GM19463 (cell line): Measurements from ENCODE around the gene RNF31.

Experiments
- ATAC-seq: cut with Tn5 transposase; IDR thresholded peaks from one replicate; pipeline ENCODE4 v1.9.1; 2021; ENCODE audit warnings: mild to moderate bottlenecking, moderate library complexity; ENCODE audit not compliant: unreplicated experiment

Gene RNF31

GRCh38 chr14:24137529-24138395 lies 9.5 kb upstream of the RNF31 start:
- ATAC-seq = no peak

GRCh38 chr14:24138396-24139271 lies 8.7 kb upstream of the RNF31 start:
- no peak for ATAC-seq

DNA sequence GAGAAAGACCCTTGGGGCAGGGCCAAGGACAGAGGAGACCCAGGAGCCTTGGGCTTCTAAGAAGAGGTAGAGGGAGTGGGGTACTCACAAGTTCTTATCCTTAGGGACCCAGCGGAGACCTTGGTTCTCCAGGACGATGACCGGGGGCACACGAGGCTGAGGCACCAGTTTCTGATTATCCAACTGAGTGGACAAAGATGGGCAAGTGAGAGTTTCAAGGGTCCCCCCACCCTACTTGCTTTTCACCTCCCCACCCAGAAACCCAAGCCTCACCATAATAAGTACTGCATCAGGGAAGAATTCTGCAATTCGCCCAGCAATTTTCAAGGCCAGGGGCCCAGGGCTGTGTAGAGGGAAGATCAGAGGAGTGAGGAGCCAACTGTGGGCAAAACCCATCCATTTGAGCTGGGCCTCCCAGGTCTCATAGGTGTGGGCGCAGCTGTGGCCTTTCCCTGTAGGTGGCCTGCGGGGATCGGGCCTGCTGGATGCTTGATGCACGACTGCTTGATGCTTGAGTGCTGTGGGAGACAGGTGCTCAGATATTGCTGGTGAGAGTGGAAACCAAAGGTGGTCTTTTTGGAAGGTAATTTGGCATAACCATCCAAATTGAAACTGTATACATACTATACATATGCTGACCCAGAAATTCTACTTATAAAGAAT lies 7.9 kb upstream of the RNF31 start:
- ATAC-seq = no peak

- ATAC-seq = peak; percentile 87
Measured at GRCh38 chr14:24141097-24141880, 6.0 kb upstream of the RNF31 start, which contains the start of gene EMC9. Gene EMC9, minus strand, starts transcription at chr14:24141591. Its CDS starts 287 bp downstream, at chr14:24141304.

GRCh38 chr14:24143511-24143910 lies 3.8 kb upstream of the RNF31 start:
- no peak for ATAC-seq

DNA sequence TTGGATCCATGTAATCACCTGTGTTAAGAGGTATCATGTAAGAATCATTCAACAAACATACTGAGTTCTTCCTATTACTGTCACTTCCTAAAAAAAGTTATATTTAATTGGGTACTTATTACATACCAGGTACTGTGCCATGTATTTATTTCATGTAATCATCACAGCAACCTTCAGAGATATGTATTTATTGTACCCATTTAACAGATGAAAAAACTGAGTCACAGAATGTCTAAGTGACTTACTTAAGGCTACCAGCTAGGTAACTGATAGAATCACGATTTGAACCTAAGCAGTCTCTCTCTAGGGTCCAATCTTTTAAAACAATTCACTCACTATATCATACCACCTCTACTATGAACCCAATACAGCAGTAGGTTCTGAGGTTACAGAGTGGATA lies 2.8 kb upstream of the RNF31 start:
- ATAC-seq = no peak

GRCh38 chr14:24145219-24145618 lies 2.1 kb upstream of the RNF31 start:
- ATAC-seq = no peak

DNA sequence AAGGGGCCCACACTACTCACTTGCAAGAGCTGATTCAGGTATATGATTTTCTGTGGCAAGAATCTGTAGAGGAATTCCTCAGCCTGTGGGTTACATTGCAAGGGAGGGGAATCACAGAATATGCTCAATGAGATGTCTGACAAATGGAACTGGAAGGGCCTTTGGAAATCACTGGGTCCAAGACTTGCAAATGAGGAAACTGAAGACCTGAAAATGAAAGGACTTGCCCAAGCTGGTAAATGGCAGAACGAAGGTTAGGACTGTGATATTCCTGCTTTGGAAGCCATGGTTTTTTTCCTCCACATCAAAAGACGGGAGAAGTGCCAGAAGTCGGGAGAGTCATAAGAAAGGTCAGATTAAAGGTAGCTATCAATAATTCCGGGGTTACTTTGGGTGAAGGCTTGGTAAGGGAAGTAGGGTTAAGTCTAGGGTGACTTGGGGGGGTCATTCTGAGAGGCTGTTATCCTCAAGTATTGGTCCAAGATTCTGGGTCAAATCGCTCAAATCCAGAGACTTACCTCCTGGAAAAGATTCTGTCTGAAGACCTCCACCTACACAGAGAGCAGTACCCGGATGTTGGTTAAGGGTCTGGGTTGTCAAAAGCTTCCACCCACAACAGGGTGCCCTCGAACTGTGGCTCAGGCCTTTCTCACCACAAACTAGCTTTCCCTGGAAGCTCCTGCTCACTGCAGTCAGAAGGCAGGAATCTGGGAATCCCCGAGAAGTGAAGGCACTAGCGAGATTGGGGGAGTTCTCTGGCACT lies 1.4 kb upstream of the RNF31 start:
- ATAC-seq = no peak

DNA sequence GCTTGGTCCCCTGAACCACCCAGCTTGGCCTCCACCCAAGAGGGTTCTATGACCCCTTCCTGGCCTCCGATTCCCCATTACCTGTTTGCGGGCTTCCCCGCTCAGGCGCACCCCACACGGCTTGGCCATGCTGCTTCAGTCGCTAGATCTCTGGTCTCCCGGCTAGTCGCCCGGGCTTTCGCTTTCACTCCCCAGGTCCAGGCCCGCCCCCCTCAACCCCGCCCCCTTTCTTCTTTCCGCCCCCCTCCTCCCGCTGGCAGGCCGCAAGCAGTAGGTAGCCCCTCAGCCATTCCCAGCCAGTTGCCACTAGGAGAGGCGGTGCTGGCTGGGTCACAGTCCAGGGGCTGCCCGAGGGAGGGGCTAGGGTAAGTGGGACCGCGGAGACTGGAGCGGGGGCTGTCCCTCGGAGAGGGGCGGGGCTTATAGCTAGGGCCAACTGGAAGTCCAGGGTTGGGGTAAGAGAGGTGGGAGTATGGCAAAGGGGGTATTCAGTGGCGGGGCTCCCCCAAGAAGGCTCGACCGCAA lies 783 bp upstream of the RNF31 start, which contains the start of gene PSME2:
TSS of gene PSME2 (minus strand) at position 158 of the 525 bp plus-strand sequence. CDS start at position 129, 29 bp downstream.
- ATAC-seq = peak; percentile 62

DNA sequence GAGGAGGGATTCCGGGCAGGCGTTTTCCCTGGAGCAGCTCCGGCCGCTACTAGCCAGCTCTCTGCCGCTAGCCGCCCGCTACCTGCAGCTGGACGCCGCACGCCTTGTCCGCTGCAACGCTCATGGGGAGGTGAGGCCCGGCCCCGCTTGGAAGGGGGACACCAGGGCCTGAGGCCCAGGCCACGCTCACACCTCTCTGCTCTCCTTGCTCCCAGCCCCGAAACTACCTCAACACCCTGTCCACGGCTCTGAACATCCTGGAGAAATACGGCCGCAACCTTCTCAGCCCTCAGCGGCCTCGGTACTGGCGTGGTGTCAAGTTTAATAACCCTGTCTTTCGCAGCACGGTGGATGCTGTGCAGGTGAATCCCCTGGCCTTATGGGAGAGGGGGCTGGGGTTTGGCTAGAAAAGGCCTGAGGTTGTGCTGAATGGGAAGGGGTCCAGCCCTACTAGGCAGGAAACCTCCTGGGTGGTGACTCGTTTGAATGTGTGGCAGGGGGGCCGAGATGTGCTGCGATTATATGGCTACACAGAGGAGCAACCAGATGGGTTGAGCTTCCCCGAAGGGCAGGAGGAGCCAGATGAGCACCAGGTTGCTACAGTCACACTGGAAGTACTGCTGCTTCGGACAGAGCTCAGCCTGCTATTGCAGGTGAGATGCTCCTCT lies 597 bp downstream of the RNF31 start:
- no peak for ATAC-seq

- no peak for ATAC-seq
Measured at GRCh38 chr14:24149302-24149969, 2.1 kb downstream of the RNF31 start.

GRCh38 chr14:24150061-24150460 lies 2.8 kb downstream of the RNF31 start:
- ATAC-seq = no peak

DNA sequence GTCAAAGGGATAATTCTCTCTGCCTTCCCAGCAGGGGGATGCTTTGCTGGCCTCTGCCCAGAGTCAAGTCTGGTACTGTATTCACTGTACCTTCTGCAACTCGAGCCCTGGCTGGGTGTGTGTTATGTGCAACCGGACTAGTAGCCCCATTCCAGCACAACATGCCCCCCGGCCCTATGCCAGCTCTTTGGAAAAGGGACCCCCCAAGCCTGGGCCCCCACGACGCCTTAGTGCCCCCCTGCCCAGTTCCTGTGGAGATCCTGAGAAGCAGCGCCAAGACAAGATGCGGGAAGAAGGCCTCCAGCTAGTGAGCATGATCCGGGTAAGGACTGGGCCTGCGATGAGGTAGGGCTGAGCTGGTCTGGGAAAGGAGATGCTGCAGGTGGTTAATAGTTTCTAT lies 3.3 kb downstream of the RNF31 start:
- no peak for ATAC-seq

- no peak for ATAC-seq
Measured at GRCh38 chr14:24150993-24151392, 3.7 kb downstream of the RNF31 start.

GRCh38 chr14:24151404-24152080 lies 4.2 kb downstream of the RNF31 start:
- ATAC-seq = no peak

DNA sequence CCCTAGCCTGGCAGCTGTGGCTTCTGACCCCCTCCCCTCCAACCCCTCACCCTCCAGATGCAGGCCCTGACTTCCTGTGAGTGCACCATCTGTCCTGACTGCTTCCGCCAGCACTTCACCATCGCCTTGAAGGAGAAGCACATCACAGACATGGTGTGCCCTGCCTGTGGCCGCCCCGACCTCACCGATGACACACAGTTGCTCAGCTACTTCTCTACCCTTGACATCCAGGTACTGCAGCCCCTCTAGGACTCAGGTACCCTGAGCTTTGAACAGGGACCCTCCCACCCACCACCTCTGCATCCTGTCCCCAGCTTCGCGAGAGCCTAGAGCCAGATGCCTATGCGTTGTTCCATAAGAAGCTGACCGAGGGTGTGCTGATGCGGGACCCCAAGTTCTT lies 7.8 kb downstream of the RNF31 start:
- no peak for ATAC-seq

- ATAC-seq = no peak
Measured at GRCh38 chr14:24156840-24157239, 9.5 kb downstream of the RNF31 start.

DNA sequence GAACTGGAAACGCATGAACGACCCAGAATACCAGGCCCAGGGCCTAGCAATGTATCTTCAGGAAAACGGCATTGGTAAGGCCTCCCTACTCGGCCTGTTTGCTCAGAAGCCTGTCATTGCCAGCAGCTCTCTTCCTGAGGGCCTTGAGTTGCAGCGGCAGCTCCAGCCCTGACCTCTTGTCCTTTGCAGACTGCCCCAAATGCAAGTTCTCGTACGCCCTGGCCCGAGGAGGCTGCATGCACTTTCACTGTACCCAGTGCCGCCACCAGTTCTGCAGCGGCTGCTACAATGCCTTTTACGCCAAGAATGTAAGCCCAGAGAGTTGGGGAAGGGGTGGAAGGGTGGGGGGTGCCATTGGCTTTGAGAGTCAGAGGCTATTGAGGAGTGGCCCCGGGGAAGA lies 10.0 kb downstream of the RNF31 start:
- ATAC-seq = no peak
